Measurements from ENCODE around the gene SYCP2L.

Gene SYCP2L

GRCh38 chr6:11016452-11016851 is 129.6 kb downstream of the SYCP2L start:
- Histone ChIP-seq H3K9me3 (ENCODE audit: control insufficient read depth in 2 of 2, low read length in 2 of 2) (no peaks in the 10 kb centered on the region), H3K36me3 (ENCODE audit: control insufficient read depth in 2 of 2, insufficient read depth in 2 of 2, low read length in 2 of 2) (no peaks in the 10 kb centered on the region), H3K9ac (ENCODE audit: low read length in 2 of 2) (no peak overlapping the region), H3K4me1 (ENCODE audit: control insufficient read depth, insufficient read depth, low read length) (no peaks in the 10 kb centered on the region), H3K4me3 (ENCODE audit: low read length in 2 of 2) (no peak overlapping the region), H3K27ac (ENCODE audit: low read length) (no peak overlapping the region), H3K27me3 (ENCODE audit: control insufficient read depth in 1 of 2, insufficient read depth in 2 of 2, low read length in 2 of 2) (no peaks in the 10 kb centered on the region)

GRCh38 chr6:11017090-11017489 is 130.2 kb downstream of the SYCP2L start:
- H3K4me3 ChIP-seq (ENCODE audit: low read length in 2 of 2) = no peak overlapping the region
- H3K9me3 ChIP-seq (ENCODE audit: control insufficient read depth in 2 of 2, low read length in 2 of 2) = no peaks in the 10 kb centered on the region
- H3K27me3 ChIP-seq (ENCODE audit: control insufficient read depth in 1 of 2, insufficient read depth in 2 of 2, low read length in 2 of 2) = no peaks in the 10 kb centered on the region
- H3K4me1 ChIP-seq (ENCODE audit: control insufficient read depth, insufficient read depth, low read length) = no peaks in the 10 kb centered on the region
- no peak overlapping the region for H3K27ac ChIP-seq (ENCODE audit: low read length)
- H3K36me3 ChIP-seq (ENCODE audit: control insufficient read depth in 2 of 2, insufficient read depth in 2 of 2, low read length in 2 of 2) = no peaks in the 10 kb centered on the region
- H3K9ac ChIP-seq (ENCODE audit: low read length in 2 of 2) = no peak overlapping the region

- H3K4me3 ChIP-seq (ENCODE audit: low read length in 2 of 2) = no peak overlapping the region
- no peaks in the 10 kb centered on the region for H3K36me3 ChIP-seq (ENCODE audit: control insufficient read depth in 2 of 2, insufficient read depth in 2 of 2, low read length in 2 of 2)
- no peak overlapping the region for H3K27ac ChIP-seq (ENCODE audit: low read length)
- H3K27me3 ChIP-seq (ENCODE audit: control insufficient read depth in 1 of 2, insufficient read depth in 2 of 2, low read length in 2 of 2) = no peaks in the 10 kb centered on the region
- no peaks in the 10 kb centered on the region for H3K9me3 ChIP-seq (ENCODE audit: control insufficient read depth in 2 of 2, low read length in 2 of 2)
- H3K9ac ChIP-seq (ENCODE audit: low read length in 2 of 2) = no peak overlapping the region
- H3K4me1 ChIP-seq (ENCODE audit: control insufficient read depth, insufficient read depth, low read length) = no peaks in the 10 kb centered on the region
Measured at GRCh38 chr6:11018225-11018624, 131.4 kb downstream of the SYCP2L start.

- Histone ChIP-seq H3K36me3 (ENCODE audit: control insufficient read depth in 2 of 2, insufficient read depth in 2 of 2, low read length in 2 of 2) (no peaks in the 10 kb centered on the region), H3K4me1 (ENCODE audit: control insufficient read depth, insufficient read depth, low read length) (no peaks in the 10 kb centered on the region), H3K27me3 (ENCODE audit: control insufficient read depth in 1 of 2, insufficient read depth in 2 of 2, low read length in 2 of 2) (no peaks in the 10 kb centered on the region), H3K9ac (ENCODE audit: low read length in 2 of 2) (no peak overlapping the region), H3K27ac (ENCODE audit: low read length) (no peak overlapping the region), H3K4me3 (ENCODE audit: low read length in 2 of 2) (no peak overlapping the region), H3K9me3 (ENCODE audit: control insufficient read depth in 2 of 2, low read length in 2 of 2) (no peaks in the 10 kb centered on the region)
Measured at GRCh38 chr6:11021003-11021402, 134.2 kb downstream of the SYCP2L start.

GRCh38 chr6:11021714-11022113 is 134.9 kb downstream of the SYCP2L start:
- Histone ChIP-seq H3K27ac (ENCODE audit: low read length) (no peak overlapping the region), H3K27me3 (ENCODE audit: control insufficient read depth in 1 of 2, insufficient read depth in 2 of 2, low read length in 2 of 2) (peaks cover 0 to 3% of the 10 kb centered on the region in 2 donors), H3K9me3 (ENCODE audit: control insufficient read depth in 2 of 2, low read length in 2 of 2) (no peaks in the 10 kb centered on the region), H3K36me3 (ENCODE audit: control insufficient read depth in 2 of 2, insufficient read depth in 2 of 2, low read length in 2 of 2) (no peaks in the 10 kb centered on the region), H3K4me3 (ENCODE audit: low read length in 2 of 2) (no peak overlapping the region), H3K9ac (ENCODE audit: low read length in 2 of 2) (no peak overlapping the region), H3K4me1 (ENCODE audit: control insufficient read depth, insufficient read depth, low read length) (no peaks in the 10 kb centered on the region)

- Histone ChIP-seq H3K4me3 (ENCODE audit: low read length in 2 of 2) (no peak overlapping the region), H3K4me1 (ENCODE audit: control insufficient read depth, insufficient read depth, low read length) (no peaks in the 10 kb centered on the region), H3K27me3 (ENCODE audit: control insufficient read depth in 1 of 2, insufficient read depth in 2 of 2, low read length in 2 of 2) (peaks cover 0 to 3% of the 10 kb centered on the region in 2 donors), H3K27ac (ENCODE audit: low read length) (no peak overlapping the region), H3K9ac (ENCODE audit: low read length in 2 of 2) (no peak overlapping the region), H3K9me3 (ENCODE audit: control insufficient read depth in 2 of 2, low read length in 2 of 2) (no peaks in the 10 kb centered on the region), H3K36me3 (ENCODE audit: control insufficient read depth in 2 of 2, insufficient read depth in 2 of 2, low read length in 2 of 2) (no peaks in the 10 kb centered on the region)
Measured at GRCh38 chr6:11023032-11023431, 136.2 kb downstream of the SYCP2L start.

Measured in stomach smooth muscle (tissue), 2 donors.